NOMO-1 (cell line): ENCODE data around the gene DICER1.

Source experiments
- DNase-seq, 2 experiments: peaks; one replicate each; lab custom pipeline; 2025; ENCODE audit not compliant: unreplicated experiment in 2 of 2; lab: John Stamatoyannopoulos, UW

The DICER1 gene

DNA sequence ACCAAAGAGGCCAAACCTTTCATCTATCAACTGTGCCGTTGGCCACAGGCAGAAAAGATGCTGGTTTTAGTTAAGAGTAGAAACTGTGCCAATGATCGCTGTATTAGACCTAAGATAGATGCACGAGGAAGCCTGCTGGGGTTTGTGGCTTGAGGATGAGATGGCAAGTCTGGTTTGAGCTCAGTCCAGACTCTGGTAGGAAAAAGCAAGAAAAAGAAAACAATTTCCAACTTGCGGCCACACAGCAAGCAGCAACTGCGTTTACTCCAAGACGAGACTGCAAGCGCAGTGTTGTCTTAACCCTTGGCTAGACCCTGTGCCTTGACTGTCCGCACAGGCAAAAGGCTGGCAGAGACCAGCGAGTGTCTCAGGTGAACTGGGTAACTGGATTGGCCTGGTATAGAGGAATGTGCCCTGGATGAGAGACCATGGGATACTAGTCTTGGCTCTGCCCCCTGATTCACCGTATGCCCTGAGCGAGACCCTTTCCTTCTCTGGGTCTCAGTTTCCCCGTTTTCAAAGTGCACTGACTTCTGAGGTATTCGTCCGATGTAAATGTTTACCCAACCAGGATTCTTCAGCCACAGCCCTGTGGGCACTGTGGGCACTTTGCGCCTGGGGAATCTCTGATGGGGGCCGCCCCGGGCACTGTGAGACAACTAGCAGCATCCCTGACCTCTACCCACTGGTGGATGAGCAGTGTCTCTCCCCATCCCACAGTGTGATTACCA, 113.4 kb downstream of the DICER1 start:
- DNase-seq: no peak

DNA sequence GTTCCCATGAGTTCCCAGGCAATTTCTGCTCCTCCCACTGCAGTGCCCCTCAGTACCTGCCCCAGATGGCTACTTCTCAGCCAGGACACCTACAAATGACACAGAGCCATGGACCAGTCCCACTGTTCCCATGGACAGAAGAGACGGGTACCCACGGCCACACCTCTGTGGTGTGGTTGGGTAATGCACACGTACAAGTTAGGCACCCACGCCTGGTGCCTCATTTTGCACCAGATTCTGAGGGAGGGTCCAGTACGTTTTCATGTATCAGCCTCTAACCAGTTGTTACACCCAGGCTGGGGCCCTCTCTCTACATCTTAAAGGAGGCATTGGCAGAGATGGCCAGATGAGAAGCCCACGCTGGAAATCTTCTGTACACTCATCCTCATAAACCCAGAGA, 114.0 kb downstream of the DICER1 start:
- DNase-seq: no peak

- DNase-seq: no peak
Observed at GRCh38 chr14:95041477-95042020, 115.8 kb downstream of the DICER1 start.

DNA sequence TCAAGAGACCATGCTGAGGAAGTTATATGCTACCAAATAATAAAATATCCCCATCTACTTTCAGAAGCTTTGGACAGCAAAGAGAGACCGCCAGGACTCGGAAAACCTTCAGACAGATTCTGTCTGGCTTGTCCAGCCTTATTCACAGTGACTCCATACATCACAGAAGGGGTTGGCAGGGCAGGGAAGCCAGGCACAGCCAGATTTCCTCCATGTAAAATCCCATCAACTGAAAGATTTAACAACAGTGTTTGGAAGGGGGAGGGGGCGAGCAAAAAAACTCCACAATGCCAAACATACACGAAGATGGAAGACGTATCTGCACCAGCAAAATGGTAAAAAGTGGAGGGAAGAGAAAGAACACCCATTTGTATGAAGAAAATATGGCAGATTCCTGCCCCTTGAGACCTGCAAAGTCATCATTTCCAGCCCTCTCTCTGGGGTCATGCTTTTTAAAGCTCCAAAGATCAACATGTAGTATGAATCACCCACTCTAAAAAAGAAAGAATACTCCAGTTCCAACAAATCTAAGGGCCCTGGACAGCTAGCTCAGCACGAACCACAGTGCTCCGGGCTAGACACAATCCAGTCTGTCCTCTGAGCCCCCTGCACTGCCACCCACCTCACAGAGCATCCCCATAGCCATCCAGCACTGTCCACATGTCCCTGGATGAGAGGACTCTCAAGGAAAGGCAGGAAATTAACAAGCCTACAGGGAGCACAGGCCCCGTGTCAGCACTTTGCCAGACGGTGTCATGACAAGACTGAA, 116.4 kb downstream of the DICER1 start:
- no peak for DNase-seq

DNA sequence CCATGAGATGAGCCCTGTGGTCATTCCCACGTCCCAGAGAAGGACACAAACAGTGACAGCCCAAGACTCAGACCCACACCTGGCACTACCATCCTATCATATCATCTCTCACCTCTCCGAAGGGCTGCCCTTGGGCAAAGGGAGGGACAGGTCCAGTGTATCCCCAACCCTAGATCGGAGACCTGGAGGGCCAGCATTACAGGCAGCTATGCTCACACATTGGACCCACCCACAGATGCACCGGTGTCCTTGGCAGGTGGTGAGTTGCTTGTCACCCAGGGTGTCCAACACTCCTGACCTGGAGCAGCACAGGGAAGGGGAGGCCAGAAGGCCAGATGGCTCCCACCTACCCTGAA, 117.4 kb downstream of the DICER1 start:
- no peak for DNase-seq

DNA sequence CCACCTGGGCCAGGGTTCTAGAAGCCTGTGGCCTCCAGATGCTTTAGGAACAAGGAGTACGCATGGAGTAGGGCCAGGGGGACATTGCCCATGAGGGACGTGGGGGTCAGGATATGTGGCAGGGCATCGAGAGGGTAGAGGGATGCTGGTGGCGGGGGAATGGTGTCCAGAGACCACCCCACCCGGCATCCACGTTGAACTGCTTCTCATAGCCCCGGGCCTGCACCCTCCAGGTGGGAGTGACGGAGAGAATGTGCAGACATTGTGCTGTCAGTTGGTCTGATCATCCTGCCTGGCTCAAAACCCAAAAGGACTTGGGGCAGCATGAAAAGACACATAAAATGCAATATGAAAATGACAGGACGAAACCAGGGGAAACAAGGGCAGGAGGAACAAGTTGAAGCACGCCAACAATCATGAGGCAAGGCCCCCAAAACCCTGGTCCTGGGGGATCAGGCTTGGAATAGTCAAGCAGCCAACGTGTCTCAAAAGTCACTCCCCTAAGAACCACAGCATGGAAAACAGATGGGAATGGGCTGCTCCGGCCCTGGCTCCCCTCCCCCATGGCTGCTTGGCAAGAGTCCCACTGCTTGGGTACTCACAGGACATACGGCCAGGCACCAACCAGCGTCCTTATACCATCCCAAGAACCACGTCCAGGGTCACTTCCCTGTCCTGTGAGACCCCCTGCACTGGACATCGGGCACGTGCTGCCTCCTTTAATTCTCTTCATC, 117.9 kb downstream of the DICER1 start:
- DNase-seq: no peak

DNA sequence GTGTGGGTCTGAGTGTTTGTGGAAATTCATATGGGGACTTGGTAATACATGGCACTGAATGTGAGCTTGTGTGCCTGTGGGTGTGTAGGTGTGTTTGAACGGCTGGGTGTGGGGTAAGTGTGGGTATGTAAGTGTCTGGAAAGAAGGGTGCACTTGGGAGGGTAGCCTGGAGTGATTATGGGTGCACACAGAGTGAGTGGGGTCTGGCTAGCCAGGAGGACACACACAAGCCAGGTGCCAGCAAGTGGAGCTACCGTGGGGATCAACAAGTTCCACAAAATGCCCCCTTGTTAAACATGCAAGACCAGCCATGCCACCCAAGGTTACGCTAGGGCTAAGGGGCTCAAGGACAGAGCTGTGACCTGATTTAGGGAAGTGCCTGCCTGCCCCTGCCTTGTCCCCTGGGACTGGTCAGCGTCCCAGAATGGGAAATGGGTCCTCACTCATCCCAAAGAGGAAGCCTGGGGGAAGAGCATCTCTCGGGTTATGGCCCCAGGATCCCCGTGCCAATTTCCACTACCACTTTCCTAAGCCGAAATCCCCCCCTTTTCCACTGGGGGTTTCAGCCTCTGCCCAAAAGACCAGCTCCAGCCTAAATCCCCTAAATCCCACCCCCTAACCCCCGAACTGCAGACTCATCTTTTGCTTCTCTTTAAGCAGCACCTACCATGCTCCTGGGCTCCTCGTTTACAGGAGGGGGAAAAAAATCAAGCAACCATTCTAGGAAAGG, 118.6 kb downstream of the DICER1 start:
- DNase-seq: no peak

DNA sequence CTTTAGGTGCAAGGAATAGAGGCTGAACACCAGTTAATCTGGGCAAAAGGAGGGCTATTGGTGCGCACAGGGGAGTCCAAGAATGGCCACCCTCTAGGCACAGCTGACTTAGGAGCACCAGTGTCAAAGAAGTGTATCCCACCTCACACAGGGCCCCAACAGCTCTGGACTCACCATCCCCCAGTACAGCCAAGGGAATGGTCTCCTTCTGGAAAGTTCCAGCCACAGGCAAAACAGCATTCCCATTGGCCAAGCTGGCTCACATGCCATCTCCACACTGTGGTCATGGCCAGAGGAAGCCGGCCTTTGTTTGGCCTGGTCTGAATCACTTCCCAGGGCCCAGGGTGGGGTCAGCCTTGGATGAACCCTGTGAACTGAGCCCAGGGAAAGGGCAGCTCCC, 120.1 kb downstream of the DICER1 start:
- DNase-seq: no peak
